SK-N-SH treated with all-trans-retinoic acid at 6 μM for 48 hours (cell line): ENCODE measurements around the gene OR8H1.

Experiments
- ATAC-seq: fragments of 200-7000 bp; cut with Tn5 transposase; 3 replicates; pipeline ENCODE4 v1.9.1; 2020; ENCODE audit warnings: mild to moderate bottlenecking, moderate library complexity
- BACH2 ChIP-seq: fragments of 250-450 bp; sonication (Bioruptor Pico); IDR thresholded peaks from 2 replicates; pipeline ENCODE4 v1.9.0; 2021; ENCODE audit warnings: mild to moderate bottlenecking, borderline replicate concordance
- CSDC2 ChIP-seq: fragments of 250-450 bp; sonication (Bioruptor Pico); IDR thresholded peaks from 2 replicates; pipeline ENCODE4 v1.5.0; 2020; ENCODE audit warnings: mild to moderate bottlenecking, moderate library complexity
- GLIS3 ChIP-seq: fragments of 250-450 bp; sonication (Bioruptor Pico); IDR thresholded peaks from 2 replicates; pipeline ENCODE4 v1.5.0; 2020; ENCODE audit warnings: mild to moderate bottlenecking, moderate library complexity
- ISL1 ChIP-seq: fragments of 250-450 bp; sonication (Bioruptor Pico); IDR thresholded peaks from 2 replicates; pipeline ENCODE4 v2.1.2; 2022; ENCODE audit warnings: mild to moderate bottlenecking, moderate library complexity
- OSR1 ChIP-seq: fragments of 250-450 bp; sonication (Bioruptor Pico); IDR thresholded peaks from 2 replicates; pipeline ENCODE4 v1.8.0; 2022; ENCODE audit warnings: moderate library complexity, mild to moderate bottlenecking, inconsistent platforms
- PPARA ChIP-seq: fragments of 250-450 bp; sonication (Bioruptor Pico); IDR thresholded peaks from 2 replicates; pipeline ENCODE4 v1.5.0; 2020; ENCODE audit warnings: mild to moderate bottlenecking, borderline replicate concordance
- RARB ChIP-seq: fragments of 250-450 bp; sonication (Bioruptor Pico); IDR thresholded peaks from 2 replicates; pipeline ENCODE4 v1.8.0; 2021; ENCODE audit warnings: mild to moderate bottlenecking, moderate library complexity
- SNAI2 ChIP-seq: fragments of 250-450 bp; sonication (Bioruptor Pico); IDR thresholded peaks from 2 replicates; pipeline ENCODE4 v1.5.0; 2020; ENCODE audit warnings: mild to moderate bottlenecking, moderate library complexity
- TCF4 ChIP-seq: fragments of 250-450 bp; sonication (Bioruptor Pico); IDR thresholded peaks from 2 replicates; pipeline ENCODE4 v1.8.0; 2021; ENCODE audit warnings: mild to moderate bottlenecking, moderate library complexity, borderline replicate concordance
- TOX ChIP-seq: fragments of 250-450 bp; sonication (Bioruptor Pico); IDR thresholded peaks from 2 replicates; pipeline ENCODE4 v1.8.0; 2021; ENCODE audit warnings: mild to moderate bottlenecking, moderate library complexity, borderline replicate concordance
- ZNF565 ChIP-seq: fragments of 450-650 bp; formaldehyde crosslinking; conservative IDR thresholded peaks from 2 replicates; pipeline ENCODE4 v1.5.0; 2020; ENCODE audit warnings: low read depth, mild to moderate bottlenecking, moderate library complexity
- ZNF70 ChIP-seq: fragments of 450-650 bp; formaldehyde crosslinking; IDR thresholded peaks from 2 replicates; pipeline ENCODE4 v1.5.0; 2020; ENCODE audit warnings: mild to moderate bottlenecking, moderate library complexity
- TF ChIP-seq, protein P1 (sequence below): fragments of 250-450 bp; sonication (Bioruptor Pico); IDR thresholded peaks from 2 replicates; pipeline ENCODE4 v1.8.0; 2020; ENCODE audit warnings: mild to moderate bottlenecking, moderate library complexity, borderline replicate concordance
- TF ChIP-seq, protein P2 (sequence below): fragments of 250-450 bp; sonication (Bioruptor Pico); IDR thresholded peaks from 2 replicates; pipeline ENCODE4 v1.5.0; 2020; ENCODE audit warnings: mild to moderate bottlenecking, moderate library complexity

Gene OR8H1

DNA sequence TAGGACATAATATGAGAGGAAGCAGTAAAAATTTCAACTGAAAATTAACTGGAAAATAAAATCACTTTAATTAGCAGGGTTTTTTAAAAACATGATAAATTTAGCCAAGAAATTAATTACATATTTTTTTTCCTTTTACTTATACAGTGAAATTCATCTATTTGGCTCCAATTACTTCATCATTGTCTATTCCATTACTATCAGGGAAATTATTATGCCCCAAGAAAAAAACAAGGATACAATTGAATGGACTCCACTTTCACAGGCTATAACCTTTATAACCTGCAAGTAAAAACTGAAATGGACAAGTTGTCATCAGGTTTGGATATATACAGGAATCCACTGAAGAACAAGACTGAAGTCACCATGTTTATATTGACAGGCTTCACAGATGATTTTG, 40.1 kb downstream of the OR8H1 start, which contains the start of gene OR5T3:
Gene OR5T3, plus strand, starts transcription at position 301 of the 400 bp plus-strand sequence. Its CDS starts 0 bp downstream, at position 301.
- TF ChIP-seq ISL1 (no peak), PPARA (CRISPR knock-in tag) (no peak), SNAI2 (CRISPR knock-in tag) (no peak), GLIS3 (CRISPR knock-in tag) (no peak), OSR1 (no peak), TCF4 (CRISPR knock-in tag) (no peak), BACH2 (no peak), ZNF70 (no peak), RARB (CRISPR knock-in tag) (no peak), CSDC2 (CRISPR knock-in tag) (no peak), TOX (CRISPR knock-in tag) (no peak), ZNF565 (CRISPR knock-in tag) (no peak)
- TF ChIP-seq, protein P1, sequence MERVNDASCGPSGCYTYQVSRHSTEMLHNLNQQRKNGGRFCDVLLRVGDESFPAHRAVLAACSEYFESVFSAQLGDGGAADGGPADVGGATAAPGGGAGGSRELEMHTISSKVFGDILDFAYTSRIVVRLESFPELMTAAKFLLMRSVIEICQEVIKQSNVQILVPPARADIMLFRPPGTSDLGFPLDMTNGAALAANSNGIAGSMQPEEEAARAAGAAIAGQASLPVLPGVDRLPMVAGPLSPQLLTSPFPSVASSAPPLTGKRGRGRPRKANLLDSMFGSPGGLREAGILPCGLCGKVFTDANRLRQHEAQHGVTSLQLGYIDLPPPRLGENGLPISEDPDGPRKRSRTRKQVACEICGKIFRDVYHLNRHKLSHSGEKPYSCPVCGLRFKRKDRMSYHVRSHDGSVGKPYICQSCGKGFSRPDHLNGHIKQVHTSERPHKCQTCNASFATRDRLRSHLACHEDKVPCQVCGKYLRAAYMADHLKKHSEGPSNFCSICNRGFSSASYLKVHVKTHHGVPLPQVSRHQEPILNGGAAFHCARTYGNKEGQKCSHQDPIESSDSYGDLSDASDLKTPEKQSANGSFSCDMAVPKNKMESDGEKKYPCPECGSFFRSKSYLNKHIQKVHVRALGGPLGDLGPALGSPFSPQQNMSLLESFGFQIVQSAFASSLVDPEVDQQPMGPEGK (CRISPR knock-in tag): no peak
- TF ChIP-seq, protein P2, sequence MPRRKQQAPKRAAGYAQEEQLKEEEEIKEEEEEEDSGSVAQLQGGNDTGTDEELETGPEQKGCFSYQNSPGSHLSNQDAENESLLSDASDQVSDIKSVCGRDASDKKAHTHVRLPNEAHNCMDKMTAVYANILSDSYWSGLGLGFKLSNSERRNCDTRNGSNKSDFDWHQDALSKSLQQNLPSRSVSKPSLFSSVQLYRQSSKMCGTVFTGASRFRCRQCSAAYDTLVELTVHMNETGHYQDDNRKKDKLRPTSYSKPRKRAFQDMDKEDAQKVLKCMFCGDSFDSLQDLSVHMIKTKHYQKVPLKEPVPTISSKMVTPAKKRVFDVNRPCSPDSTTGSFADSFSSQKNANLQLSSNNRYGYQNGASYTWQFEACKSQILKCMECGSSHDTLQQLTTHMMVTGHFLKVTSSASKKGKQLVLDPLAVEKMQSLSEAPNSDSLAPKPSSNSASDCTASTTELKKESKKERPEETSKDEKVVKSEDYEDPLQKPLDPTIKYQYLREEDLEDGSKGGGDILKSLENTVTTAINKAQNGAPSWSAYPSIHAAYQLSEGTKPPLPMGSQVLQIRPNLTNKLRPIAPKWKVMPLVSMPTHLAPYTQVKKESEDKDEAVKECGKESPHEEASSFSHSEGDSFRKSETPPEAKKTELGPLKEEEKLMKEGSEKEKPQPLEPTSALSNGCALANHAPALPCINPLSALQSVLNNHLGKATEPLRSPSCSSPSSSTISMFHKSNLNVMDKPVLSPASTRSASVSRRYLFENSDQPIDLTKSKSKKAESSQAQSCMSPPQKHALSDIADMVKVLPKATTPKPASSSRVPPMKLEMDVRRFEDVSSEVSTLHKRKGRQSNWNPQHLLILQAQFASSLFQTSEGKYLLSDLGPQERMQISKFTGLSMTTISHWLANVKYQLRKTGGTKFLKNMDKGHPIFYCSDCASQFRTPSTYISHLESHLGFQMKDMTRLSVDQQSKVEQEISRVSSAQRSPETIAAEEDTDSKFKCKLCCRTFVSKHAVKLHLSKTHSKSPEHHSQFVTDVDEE (CRISPR knock-in tag): no peak
- no peak for ATAC-seq
